HL-60 (cell line): Measurements from ENCODE around the gene BLMH.

Source experiments
- CTCF ChIP-seq: IDR thresholded peaks from one replicate; pipeline ENCODE4 v1.5.1; 2011; ENCODE audit warnings: low read length, control low read depth, inconsistent platforms; ENCODE audit not compliant: insufficient read depth
- POLR2AphosphoS5 ChIP-seq: IDR thresholded peaks from 2 replicates; pipeline ENCODE4 v1.6.1; 2012; ENCODE audit warnings: low read depth

GRCh38 chr17:30302241-30302640 is 10.5 kb upstream of the BLMH start:
- TF ChIP-seq CTCF: no peak
- no peak for TF ChIP-seq POLR2AphosphoS5
